GM21367 (cell line): ENCODE results near the gene REM2.

Source experiments
- ATAC-seq: cut with Tn5 transposase; IDR thresholded peaks from one replicate; pipeline ENCODE4 v1.9.1; 2021; ENCODE audit not compliant: unreplicated experiment

REM2 gene, protein sequence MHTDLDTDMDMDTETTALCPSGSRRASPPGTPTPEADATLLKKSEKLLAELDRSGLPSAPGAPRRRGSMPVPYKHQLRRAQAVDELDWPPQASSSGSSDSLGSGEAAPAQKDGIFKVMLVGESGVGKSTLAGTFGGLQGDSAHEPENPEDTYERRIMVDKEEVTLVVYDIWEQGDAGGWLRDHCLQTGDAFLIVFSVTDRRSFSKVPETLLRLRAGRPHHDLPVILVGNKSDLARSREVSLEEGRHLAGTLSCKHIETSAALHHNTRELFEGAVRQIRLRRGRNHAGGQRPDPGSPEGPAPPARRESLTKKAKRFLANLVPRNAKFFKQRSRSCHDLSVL

DNA sequence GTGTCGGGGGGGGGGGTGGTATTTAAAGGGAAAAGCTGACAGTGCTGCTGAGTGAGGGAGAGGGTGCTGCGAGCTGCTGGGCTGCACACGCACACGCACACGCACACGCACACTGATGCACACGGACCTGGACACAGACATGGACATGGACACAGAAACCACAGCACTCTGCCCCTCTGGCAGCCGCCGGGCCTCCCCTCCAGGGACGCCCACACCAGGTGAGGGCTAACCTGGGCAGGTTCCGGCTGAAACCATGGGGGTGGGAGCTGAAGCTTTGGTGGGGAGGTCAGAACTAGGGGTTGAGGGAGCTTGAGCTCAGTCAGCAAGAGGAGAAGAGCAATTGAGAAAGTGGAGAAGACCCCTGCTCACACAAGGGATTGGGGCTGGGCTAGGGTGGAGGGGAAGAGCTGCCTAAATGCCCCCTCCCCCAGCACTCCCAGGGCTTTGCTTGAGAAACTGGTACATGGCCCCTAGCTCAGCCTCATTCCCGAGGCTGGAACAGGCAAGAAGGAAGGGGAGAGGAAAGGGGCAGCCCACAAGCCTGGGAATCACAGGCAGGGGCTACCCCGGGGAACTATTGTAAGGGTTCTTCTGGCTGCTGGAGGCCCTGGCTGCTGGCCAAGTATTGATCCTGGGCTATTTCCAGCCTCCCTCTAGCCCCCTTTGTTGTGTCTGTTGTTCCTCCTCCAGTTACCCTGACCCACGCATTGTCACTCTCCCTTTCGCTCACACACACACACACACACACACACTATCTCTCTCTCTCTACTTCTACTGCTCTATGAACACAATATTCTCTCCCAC lies at the start of gene REM2:
Gene REM2 (plus strand): TSS at position 50 of the 804 bp plus-strand sequence. CDS start 66 bp downstream, at position 116.
- ATAC-seq, result no peak

DNA sequence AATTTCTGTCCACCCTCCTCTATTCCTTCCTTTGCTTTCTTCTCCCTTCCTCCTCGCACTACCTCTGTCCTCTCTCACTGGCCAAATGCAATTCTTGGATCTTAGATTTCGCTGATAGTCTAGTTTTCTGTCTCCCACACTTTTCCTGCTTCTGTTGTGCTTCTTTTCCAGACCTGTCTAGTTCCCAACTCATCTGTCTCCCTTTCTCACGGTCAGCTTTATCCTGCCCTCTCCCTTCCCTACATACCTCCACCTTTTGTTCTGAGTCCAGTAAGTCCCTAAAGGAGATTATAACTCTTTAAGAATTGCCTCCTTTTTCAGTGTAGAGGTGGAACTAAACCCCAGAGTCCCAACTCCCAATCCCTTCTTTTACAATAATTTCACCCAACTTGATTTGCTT lies 47.5 kb upstream of the REM2 start:
- no peak for ATAC-seq

DNA sequence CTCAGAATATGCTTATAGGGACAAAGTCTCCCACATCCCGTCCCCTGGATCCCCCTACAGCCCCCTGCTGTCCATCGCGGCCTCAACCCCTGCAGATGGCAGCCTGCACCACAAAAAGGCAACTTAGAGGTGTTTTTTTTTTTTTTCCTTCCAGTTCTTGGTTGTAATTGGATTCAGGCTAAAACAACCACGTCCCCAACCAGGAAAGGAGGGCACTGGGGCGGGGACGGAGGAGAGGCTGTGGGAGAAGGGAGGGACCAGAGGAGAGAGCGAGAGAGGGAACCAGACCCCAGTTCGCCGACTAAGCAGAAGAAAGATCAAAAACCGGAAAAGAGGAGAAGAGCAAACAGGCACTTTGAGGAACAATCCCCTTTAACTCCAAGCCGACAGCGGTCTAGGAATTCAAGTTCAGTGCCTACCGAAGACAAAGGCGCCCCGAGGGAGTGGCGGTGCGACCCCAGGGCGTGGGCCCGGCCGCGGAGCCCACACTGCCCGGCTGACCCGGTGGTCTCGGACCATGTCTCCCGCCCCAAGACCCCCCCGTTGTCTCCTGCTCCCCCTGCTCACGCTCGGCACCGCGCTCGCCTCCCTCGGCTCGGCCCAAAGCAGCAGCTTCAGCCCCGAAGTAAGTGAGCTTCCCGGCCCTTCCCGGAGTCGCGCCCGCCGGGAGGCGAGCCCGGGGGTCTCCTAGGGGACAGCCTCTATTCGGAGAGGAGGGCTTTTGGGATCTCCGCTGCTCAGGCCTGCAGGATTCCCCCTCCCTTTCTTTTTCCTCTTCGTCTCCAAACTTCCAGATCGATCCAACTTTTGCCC lies 46.5 kb upstream of the REM2 start, which contains the start of gene MMP14:
Gene MMP14 (plus strand): TSS at position 285 of the 813 bp plus-strand sequence. CDS start 233 bp downstream, at position 518.
- no peak for ATAC-seq

DNA sequence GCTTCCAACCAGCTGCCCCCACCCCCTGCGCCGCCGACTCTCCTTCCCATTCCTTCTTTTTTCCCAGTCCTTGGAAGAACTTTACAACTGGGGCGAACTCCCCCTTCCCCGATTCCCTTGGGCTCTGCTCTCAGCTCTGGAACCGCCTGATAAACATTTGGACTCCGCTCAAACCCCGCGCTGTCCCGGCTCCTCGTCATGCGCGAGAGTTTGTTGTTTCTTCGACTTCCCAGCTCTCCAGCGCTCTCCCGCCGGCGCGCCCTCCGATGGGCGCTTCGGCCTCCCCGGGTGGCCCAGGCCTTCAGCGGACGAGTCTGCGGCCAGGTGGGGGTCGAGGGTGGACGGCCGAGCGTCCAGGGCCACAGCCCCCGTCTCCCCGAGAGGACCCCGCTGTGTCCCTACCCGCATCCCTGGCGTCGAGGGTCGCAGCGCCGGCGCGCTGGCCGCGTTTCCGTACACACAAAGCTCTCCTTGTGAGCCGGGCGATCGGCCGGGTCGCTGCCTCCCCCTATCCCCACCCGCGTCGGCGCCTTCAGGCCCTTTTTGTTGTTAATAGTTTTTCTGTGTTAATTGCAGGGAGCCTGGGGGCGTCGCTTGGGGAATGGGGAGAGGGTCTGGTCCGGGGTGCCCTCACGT lies 45.8 kb upstream of the REM2 start:
- ATAC-seq, result no peak

DNA sequence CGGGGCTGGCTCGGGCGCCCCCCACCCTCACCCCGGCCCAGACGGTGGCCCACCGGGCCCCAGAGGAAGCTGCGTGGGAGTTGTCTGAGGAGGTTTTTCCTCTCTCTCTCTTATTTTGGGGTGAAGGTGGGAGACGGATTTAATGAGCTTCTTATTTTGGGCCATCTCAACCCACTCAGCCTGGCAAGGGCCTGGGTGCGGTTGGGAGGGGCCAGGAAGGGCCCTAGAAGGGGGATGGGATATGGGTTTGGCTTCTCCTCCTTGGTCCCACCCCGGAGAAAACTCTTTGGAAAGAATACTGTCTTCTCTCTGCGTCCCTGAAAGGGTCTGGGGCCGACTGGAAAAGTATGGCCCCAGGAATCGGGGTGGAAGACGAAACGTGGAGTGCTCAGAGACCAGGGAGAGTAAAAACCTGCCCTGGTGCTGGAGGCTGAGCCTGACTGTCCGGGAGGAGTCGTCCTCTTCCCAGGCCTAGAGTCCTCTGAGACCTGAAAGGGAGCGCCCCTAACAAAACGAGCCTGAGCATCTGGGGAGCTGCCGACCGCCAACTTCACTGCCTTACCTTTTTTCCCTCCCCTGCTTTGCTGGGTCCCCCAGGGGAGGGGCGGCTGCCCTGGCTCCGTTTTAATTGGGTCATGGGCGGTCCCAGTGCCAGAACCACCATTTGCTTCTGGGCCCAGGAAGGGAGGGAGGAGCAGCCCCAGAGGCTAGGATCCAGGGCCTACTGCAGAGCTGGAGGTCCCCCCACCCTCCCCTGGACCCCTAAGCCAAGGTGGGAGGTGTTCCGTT lies 45.1 kb upstream of the REM2 start:
- no peak for ATAC-seq

DNA sequence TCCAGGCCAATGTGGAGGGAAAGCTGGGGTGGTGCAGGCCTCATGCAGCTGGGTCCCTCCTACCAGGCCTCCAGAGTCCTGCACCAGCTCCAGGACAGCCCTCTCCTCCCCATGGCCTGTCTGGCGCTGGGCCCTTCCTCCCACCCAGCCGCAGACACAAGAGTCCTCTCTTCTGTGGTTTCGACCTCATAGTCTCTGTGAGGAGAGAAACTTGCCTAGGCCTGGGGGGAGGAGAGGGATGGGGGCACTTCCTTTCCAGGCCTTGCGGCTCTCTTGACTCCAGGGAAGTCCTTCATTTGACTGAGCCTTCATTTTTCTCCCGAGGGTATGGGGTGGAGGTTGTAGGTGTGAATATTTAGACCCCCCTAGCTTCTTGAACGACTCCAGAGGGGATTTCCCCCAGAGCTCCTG lies 44.4 kb upstream of the REM2 start:
- ATAC-seq, result no peak

DNA sequence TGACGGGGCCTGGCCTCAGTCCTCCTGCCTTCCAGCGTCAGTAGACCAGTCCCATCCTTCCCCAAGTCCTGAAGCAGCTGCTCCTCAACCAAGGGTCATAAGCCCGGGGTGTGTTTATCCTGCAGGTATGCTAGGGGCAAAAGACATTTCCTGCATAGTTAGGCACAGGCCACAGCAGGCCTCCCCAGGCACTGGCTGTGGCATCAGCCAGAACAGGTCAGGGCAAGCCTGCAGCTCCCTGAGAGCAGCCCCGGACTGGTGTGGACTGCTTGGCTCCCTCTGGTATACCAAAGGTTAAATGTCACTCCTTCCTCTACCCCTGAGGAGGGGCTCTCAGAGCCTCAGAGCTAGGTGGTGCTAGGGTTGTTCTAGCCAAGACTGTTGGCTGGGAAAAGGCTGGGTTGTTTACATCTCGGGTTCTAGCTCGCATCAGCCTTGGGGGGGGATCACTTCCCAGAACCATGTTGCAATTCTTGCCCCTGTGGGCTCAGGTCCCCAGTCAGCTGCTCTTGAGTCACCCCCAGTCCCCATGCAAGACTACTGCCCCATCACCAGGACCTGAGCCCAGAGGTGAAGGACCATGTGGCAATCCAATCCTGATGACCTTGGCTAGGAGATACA lies 43.8 kb upstream of the REM2 start:
- ATAC-seq, result no peak

DNA sequence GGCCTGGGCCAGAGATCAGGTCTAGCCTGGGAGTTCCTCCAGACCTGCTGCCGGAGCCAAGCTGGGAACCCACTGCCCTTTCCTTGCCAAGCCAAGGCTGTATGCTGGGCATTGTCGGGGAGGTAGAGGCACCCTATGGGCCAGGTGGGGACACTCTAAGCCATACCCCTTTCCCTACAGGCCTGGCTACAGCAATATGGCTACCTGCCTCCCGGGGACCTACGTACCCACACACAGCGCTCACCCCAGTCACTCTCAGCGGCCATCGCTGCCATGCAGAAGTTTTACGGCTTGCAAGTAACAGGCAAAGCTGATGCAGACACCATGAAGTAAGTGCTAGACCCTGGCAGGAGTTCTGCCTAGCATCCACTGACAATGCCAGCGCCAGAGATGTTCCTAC lies 41.7 kb upstream of the REM2 start:
- no peak for ATAC-seq

DNA sequence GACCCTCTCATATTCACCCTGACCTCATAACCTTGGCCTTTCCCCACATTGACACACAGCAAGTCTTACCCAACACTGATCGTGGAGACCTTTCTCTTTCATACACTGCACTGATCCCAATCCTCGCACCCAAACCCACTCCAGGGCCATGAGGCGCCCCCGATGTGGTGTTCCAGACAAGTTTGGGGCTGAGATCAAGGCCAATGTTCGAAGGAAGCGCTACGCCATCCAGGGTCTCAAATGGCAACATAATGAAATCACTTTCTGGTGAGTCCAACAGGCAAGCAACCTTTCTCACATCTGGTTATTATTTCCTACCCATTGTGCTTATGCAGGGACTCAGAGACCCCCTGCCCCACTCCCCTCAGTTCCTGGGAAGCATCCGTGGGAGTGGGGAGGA lies 41.3 kb upstream of the REM2 start:
- ATAC-seq, result no peak

DNA sequence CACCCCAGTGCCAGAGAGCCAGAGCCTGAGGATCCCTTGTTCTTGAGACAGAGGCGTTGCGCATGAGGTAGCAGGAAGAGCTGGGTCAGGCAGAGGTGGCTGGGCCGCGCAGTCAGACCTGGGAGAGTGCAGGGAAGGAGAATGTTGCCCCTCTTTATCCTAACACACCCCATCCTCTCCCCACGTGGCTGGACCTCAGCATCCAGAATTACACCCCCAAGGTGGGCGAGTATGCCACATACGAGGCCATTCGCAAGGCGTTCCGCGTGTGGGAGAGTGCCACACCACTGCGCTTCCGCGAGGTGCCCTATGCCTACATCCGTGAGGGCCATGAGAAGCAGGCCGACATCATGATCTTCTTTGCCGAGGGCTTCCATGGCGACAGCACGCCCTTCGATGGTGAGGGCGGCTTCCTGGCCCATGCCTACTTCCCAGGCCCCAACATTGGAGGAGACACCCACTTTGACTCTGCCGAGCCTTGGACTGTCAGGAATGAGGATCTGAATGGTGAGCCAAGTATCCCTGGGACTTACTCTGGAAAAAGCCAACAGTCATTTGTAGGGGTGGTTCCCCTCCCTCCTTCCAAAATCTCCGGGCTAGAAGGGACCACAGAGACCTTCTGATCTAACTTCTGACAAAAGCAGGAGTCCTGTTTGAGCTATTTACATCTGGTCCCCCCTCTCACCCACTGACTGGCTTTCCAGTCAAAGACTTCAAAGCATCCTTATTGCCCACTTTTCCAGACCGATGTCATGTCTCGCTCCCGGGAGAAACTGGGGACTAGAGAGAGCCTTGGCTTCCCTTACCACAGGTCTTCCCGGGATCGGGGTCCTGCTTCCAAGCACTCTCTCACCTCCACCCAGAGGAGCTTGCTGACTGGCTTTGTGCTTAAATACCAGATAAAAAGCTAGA lies 40.6 kb upstream of the REM2 start:
- no peak for ATAC-seq

DNA sequence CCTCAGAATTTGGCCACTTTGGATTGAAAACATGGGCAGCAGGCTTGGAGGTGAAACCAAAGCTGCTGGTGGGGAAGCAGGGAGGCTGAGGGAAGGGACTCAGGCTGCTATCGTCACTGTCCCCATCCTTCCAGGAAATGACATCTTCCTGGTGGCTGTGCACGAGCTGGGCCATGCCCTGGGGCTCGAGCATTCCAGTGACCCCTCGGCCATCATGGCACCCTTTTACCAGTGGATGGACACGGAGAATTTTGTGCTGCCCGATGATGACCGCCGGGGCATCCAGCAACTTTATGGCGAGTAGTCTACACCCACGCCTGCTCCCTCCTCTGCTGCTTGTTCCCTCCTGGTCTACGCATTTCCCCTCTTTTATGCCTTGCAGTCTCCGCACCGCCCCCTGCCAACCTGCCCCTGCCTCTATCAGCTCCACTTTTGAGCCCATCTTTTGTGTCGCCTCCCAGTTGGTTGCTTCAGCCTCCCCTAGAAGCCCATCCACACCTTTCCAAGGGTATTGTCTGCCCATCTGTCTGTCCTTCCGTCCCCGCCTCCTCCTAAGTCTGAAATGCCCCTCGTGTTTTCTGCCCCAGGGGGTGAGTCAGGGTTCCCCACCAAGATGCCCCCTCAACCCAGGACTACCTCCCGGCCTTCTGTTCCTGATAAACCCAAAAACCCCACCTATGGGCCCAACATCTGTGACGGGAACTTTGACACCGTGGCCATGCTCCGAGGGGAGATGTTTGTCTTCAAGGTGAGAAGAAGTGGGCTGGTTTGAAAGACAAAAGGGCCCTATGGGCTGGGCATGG lies 39.7 kb upstream of the REM2 start:
- ATAC-seq, result no peak

DNA sequence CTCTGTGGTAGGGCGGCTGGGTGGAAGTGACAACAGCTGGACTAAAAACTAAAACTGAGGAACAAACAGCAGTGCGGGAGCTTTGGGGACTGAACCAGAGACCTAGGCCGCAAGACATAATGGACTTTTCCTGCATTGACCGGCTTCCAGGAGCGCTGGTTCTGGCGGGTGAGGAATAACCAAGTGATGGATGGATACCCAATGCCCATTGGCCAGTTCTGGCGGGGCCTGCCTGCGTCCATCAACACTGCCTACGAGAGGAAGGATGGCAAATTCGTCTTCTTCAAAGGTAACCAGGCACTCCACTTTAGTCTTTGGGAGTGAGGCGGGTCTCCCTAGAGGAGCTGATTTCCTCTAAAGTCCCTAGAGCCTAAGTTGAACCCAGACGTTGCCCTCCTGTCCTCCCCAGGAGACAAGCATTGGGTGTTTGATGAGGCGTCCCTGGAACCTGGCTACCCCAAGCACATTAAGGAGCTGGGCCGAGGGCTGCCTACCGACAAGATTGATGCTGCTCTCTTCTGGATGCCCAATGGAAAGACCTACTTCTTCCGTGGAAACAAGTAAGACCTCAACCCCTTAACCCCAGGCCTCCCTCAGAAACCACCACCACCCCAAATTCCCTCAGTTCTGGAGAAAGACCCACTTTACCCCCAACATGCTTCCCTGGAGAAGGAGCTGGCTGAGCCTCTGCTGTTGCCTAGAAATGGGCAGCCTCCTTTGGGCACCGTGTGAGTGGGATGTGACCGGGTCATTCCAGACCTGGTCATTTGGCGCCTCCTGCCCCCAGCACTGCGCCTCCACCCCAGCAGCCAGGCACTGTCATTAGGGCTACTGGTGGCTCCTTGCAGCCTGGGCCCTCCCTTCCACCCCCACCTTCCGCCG lies 38.6 kb upstream of the REM2 start:
- no peak for ATAC-seq

DNA sequence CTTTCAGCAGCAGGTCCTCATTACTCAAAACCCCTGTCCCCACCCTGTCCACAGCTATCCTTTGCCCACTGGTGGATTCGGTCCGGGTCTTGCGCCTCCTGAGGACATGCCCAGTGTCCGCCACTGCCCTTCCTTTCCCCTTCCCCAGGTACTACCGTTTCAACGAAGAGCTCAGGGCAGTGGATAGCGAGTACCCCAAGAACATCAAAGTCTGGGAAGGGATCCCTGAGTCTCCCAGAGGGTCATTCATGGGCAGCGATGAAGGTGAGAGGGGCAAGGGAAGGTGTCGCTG lies 38.0 kb upstream of the REM2 start:
- no peak for ATAC-seq

DNA sequence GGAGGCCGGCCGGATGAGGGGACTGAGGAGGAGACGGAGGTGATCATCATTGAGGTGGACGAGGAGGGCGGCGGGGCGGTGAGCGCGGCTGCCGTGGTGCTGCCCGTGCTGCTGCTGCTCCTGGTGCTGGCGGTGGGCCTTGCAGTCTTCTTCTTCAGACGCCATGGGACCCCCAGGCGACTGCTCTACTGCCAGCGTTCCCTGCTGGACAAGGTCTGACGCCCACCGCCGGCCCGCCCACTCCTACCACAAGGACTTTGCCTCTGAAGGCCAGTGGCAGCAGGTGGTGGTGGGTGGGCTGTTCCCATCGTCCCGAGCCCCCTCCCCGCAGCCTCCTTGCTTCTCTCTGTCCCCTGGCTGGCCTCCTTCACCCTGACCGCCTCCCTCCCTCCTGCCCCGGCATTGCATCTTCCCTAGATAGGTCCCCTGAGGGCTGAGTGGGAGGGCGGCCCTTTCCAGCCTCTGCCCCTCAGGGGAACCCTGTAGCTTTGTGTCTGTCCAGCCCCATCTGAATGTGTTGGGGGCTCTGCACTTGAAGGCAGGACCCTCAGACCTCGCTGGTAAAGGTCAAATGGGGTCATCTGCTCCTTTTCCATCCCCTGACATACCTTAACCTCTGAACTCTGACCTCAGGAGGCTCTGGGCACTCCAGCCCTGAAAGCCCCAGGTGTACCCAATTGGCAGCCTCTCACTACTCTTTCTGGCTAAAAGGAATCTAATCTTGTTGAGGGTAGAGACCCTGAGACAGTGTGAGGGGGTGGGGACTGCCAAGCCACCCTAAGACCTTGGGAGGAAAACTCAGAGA lies 37.0 kb upstream of the REM2 start:
- ATAC-seq, result no peak

DNA sequence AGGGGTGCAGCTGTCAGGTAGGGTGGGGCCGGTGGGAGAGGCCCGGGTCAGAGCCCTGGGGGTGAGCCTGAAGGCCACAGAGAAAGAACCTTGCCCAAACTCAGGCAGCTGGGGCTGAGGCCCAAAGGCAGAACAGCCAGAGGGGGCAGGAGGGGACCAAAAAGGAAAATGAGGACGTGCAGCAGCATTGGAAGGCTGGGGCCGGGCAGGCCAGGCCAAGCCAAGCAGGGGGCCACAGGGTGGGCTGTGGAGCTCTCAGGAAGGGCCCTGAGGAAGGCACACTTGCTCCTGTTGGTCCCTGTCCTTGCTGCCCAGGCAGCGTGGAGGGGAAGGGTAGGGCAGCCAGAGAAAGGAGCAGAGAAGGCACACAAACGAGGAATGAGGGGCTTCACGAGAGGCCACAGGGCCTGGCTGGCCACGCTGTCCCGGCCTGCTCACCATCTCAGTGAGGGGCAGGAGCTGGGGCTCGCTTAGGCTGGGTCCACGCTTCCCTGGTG lies 36.2 kb upstream of the REM2 start:
- no peak for ATAC-seq
